Left colon (tissue), 2 donors: ENCODE results near the gene MMS22L. TPM values are rescaled to one million over a fixed set of nuclear protein-coding genes. Genes with fewer than 3 reads are reported as not detected.
A peak's percentile ranks its signal among the peaks of the same experiment; 100 is the strongest.

Experiments
- ATAC-seq: fragments of 200-7000 bp; cut with Tn5 transposase; one replicate; pipeline ENCODE4 v1.9.1; 2020; ENCODE audit warnings: mild to moderate bottlenecking, moderate library complexity
- DNase-seq, 2 donors: peaks; one replicate each; pipeline ENCODE4 v3.0.0-alpha.2; 2020
- intact Hi-C, 2 donors: fragments of 100-400 bp; cut with DNase I in 1 of 2; cut with micrococcal nuclease in 1 of 2; formaldehyde crosslinking; loops; one replicate each; pipeline versions ENCODE4 v1.11.2 to v1.14.0; 2022; cut with DNase I, micrococcal nuclease
- long read RNA-seq: library from polyadenylated mRNA; unstranded; transcript quantifications from one replicate; pipeline ENCODE4 v2.0.0, GENCODE V29; 2021
- total RNA-seq, 2 donors: library from RNA; stranded (reverse); fragmentation: NEBNext Ultra II Directional; extraction: Animal tissue kit (Norgen Biotek cat#: 25700); gene quantifications; one replicate each; pipeline ENCODE4 v1.2.1, GENCODE V29; 2021
- donor health status: DM: no; HTN: no; CAD: no.
- donor health status: DM: yes; HTN: yes; CAD: no.

Gene MMS22L, protein sequence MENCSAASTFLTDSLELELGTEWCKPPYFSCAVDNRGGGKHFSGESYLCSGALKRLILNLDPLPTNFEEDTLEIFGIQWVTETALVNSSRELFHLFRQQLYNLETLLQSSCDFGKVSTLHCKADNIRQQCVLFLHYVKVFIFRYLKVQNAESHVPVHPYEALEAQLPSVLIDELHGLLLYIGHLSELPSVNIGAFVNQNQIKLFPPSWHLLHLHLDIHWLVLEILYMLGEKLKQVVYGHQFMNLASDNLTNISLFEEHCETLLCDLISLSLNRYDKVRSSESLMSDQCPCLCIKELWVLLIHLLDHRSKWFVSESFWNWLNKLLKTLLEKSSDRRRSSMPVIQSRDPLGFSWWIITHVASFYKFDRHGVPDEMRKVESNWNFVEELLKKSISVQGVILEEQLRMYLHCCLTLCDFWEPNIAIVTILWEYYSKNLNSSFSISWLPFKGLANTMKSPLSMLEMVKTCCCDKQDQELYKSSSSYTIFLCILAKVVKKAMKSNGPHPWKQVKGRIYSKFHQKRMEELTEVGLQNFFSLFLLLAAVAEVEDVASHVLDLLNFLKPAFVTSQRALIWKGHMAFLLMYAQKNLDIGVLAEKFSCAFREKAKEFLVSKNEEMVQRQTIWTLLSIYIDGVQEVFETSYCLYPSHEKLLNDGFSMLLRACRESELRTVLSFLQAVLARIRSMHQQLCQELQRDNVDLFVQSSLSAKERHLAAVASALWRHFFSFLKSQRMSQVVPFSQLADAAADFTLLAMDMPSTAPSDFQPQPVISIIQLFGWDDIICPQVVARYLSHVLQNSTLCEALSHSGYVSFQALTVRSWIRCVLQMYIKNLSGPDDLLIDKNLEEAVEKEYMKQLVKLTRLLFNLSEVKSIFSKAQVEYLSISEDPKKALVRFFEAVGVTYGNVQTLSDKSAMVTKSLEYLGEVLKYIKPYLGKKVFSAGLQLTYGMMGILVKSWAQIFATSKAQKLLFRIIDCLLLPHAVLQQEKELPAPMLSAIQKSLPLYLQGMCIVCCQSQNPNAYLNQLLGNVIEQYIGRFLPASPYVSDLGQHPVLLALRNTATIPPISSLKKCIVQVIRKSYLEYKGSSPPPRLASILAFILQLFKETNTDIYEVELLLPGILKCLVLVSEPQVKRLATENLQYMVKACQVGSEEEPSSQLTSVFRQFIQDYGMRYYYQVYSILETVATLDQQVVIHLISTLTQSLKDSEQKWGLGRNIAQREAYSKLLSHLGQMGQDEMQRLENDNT
- 10 to 100 TPM in 1 of 2 donors, 1 to 10 TPM in 1; 5.7 to 10.6 TPM for total RNA-seq
- long read RNA-seq, partial matches to known transcripts = 1 of 6 reads
- long read RNA-seq, other reads (novel, unspliced or antisense) = 5 of 6 reads

DNA sequence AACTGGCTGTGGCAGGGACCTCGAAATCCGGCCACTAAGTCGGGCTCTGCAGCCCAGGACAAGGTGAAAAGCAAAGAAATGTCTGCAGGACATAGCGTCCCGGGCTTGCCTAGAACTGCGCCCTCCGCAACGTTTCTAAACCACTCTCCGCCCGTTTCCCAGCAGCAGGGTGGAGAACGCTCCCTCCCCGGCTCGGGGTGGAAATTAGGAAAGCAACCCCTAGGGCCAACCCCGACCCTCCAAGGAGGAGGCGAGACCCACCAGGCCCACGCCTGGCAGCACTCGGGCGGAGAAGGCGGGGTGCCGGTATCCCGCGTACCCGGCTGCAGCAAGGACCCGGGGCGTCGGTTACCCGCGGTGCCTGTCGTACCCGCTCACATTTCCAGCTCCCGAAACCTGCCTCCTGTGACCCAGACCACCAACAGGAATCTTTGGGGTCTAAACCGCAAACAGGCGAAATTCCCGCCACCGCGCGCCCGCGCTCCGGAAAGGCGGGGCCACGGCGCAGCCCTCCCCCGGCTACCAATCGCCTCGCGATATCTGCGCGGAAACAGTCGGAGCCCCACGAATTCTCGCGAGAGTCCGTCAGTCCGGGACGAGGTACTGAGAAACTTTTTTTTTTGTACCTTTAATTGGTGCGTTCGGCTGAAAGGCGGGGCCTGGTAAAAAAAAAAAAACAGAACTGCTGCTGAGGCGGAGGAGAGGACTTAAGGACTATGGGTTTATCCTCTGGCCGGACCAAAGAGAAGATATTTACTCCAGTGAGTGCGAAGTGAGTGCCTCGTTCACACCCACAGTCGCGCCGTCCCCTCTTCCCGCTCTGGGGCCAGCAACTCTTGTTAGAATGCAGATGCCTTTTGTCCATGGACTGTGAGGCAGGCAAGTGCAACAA, at the start of gene MMS22L:
MMS22L (minus strand) TSS at position 491 of the 892 bp plus-strand sequence. CDS start 739 bp downstream, outside the sequence.
- intact Hi-C loops = no loop called here
- ATAC-seq = peak; percentile 98
- peak; percentile 95 to 97 for DNase-seq

DNA sequence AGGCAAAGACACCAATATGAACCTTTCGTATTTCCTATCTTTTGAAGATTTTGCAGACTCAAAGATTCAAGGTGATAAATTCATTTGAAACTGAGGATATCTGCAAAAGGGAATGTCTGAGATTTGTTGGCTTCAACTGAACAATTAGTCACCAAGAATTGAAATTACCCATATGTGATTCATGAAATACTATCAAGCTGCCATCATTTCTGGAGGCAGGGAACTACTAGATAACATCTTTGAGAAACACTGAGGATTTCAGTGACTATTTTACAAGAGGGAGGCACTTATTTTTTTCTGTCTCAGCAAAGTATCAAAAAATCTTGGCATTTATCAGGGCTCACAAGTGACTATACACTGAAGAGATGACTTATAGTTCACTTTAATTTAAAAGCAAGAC, 39.8 kb upstream of the MMS22L start:
- intact Hi-C loops = no loop called here
- ATAC-seq (no peak), DNase-seq (no peak)

DNA sequence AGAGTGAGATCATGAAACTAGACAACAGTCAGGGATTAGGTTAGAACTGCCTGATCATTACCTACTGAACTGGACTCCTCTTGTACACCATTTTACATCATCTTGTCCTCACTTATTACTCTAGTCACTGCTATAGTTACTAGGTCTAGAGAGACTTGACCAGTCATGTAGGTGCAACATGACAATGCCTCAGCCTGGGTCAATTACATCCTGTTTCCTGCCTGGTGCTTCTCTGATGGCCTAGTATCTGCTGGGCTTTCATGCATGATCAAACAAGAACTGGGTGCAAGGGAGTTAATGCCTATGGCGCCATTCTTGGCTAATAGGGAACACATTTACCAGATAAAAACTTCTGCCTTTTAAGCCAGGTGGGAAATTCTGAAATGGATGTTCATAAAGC, 39.2 kb upstream of the MMS22L start:
- intact Hi-C loops = no loop called here
- no peak for ATAC-seq

DNA sequence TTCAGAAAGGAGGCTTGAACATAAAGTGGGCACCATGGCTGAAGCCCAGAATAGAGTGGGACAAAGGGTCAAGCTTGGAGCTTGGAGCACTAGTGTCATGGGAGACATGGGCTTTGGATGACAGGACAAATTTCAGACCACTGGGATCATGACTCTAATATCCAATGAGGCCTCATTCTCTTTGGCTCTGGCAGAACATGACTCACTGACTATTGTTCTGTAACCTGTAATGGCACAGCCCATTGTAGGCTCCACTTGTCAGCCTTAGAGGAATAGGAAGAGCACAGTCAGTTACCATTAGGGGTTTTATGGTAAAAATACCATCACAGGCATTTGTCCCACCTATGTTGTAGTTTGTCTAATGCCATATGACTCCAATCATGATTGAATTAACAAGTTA, 34.0 kb upstream of the MMS22L start:
- no peak for ATAC-seq
- intact Hi-C loops = no loop called here

More for the DNA sequence above, 39.2 kb upstream of the MMS22L start:
- DNase-seq = no peak

DNA sequence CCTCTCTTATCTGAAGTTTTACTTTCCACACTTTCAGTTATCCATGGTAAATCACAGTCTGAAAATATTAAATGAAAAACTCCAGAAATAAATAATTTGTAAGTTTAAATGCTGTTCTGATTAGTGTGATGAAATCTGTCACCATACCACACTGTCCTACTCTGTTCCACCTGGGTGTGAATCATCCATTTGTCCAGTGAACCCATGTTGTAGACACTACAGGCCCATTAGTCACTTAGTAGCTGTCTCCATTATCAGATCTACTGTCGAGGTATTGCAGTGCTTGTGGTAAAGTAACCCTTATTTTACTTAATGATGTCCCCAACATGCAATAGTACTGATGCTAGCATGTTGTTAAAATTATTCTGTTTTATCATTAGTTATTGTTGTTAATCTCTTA, 29.2 kb upstream of the MMS22L start:
- intact Hi-C loops = no loop called here
- DNase-seq (no peak), ATAC-seq (no peak)

More for the DNA sequence above, 34.0 kb upstream of the MMS22L start:
- no peak for DNase-seq

DNA sequence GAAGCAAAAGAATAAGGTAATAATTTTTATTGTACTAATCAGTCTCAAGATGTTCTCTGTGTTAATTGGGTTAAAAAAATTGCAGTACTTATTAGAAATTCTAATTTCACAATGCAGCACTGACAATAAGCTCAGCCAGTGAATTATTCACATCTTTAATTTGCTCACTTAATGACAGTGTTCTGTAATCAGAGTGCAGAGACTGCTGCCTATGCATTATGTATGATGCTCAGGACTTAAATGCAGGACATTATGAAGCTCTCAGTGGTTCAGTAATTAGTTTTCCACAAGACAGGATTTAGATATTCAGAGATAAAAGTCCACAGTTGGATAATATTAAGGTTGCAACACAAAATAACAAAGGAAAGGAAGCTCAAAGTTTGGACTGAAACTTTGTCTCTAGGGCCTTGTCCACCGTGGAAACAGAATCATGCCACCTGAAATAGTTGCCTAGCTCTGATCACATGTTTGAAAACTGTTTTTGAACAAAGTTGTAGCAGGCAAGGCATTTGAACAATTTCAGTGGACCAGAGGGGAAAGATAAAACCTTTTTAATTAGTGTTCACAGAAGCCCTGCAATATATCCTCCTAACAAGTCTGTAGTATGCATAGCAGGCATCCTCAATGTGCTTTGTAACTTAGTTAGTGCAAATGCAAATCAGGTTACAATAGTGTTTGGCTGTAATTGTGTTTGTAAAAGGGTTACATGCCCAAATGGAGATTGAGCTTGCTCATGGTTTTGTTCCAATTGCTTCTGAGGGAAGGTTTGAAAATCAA, 23.7 kb upstream of the MMS22L start:
- no peak for DNase-seq
- intact Hi-C loops = no loop called here
- no peak for ATAC-seq

DNA sequence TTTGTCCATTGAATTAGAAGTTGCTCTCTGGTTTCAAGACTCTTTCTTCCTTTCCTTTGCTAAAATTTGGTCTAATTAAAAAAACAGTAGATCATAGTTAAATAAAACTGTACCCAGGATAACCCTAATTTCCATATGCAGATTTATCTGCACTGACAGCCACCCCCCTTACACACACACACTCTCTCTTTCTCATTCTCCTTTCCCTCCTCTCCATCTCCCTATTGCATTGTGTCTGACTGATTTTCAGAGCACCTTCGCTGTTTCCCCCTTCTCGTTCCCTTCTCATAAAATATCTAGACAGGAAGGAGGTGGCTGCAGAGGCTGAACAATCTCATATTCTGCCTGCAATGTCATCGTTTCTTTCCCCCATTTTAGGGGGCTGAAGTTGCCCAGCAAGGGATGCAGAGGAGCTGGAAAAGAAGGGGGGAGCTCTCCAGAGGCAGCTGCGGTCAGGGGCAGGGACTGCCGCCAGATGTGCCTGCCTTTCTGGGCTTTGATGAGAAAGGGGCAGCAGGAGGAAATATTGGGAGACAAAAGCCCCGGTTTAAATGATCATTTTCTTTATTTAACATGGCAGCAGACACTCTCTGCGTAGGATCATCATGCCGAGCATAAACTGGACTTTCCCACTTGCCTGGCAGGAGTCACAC, 22.5 kb upstream of the MMS22L start:
- intact Hi-C loops = no loop called here

DNA sequence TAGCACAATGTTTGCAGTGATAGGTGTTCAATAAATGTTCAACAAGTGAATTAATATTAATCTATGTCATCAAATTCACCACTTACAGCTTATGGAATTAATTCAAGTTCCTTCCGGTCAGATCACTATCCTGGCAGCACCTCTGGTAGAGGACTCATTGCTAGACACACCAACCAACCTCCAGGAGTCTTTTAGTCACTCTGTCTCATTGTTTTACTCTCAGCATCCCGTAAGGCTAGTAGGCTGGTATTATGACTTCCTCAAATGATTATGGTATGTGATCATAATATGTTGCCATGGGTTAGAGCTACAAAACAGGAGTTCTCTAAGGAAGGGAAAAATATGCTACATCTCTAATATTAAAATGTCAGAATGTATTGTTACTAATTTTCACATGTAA, 21.7 kb upstream of the MMS22L start:
- intact Hi-C loops = no loop called here
- DNase-seq = no peak

More for the DNA sequence above, 22.5 kb upstream of the MMS22L start:
- DNase-seq (no peak), ATAC-seq (no peak)

DNA sequence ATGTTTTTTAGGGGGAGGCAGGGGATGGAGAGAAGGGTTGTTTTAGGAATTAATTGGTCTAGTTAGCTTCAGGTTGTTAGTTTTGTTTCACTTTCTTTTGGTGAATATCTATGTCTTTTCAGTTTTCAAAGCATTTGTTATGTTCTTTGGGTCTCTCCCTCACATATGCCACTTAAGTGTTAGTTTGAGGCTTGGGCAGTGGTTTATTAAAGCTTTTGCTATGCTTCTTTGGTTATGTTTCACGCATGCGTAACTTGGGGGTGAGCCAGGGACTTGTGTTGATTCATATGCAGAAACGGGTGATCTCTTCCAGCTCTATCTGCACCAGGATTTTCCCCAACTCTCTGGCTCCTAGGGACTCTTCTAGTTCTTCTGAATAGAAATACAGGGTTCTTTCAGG, 11.4 kb upstream of the MMS22L start:
- DNase-seq = no peak
- intact Hi-C loops = no loop called here
- no peak for ATAC-seq

More for the DNA sequence above, 21.7 kb upstream of the MMS22L start:
- ATAC-seq = no peak

DNA sequence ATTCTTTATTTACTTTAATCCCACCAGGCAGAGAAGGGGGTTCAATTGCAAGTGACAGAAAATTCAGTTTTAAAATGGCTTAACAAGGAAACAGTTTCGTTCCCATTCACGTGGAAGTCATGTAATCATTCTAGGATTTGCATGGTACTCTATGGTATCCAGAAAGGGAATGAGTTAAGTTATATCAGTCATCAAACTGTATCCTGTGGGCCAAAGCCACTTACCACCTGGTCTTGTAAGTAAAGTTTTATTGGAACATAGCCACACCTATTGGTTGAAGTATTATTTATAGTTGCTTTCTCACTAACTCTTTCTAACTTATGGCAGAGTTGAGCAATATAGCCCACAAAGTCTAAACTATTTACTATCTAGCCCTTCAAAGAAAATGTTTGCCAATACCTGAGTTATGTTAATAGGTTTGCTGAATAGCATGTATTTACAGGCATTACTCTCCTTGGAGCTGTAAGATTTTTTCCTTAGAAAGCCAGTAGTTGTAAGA, 10.2 kb upstream of the MMS22L start:
- intact Hi-C loops = no loop called here
- ATAC-seq (peak; percentile 76), DNase-seq (no peak)

DNA sequence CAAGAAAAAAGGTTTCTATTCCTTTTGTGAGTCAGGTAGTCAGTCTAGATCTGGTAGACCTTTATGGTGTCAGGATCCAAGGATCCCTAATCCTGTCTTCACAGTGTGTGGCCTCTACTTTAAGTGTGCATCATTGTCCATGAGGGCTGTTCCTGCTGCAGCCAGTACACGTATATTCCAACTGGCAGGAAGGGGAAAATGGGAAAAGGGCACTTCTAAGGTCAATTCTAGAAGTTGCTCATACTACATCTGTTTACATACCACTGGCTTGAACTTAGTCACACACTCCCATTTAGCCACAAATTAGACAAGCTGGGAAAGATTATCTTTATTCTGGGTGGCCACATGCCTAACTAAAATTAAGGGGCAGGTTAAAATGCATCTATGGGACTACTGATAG, 9.7 kb upstream of the MMS22L start:
- intact Hi-C loops = no loop called here
- DNase-seq (no peak), ATAC-seq (no peak)

DNA sequence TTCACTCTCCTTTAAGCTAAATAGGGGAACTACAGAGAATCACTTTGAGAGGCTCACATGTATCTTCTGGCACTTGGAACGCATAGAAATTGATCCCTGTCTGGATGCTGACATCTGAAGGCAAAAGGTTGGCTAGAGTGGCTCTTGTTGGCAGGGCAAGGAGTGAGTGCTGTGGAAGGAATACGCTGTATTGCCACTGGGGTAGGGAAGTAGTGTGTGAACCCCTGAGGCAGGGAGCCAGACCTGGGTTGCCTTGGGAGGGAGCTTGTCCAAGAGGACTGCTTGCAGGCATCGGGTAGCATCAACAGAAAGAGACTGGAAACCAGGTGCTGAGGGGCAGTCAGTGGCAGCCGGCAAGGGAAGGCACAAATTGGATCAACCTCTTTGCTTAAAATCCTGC, 8.9 kb upstream of the MMS22L start:
- no peak for ATAC-seq
- no peak for DNase-seq
- intact Hi-C loops = no loop called here

DNA sequence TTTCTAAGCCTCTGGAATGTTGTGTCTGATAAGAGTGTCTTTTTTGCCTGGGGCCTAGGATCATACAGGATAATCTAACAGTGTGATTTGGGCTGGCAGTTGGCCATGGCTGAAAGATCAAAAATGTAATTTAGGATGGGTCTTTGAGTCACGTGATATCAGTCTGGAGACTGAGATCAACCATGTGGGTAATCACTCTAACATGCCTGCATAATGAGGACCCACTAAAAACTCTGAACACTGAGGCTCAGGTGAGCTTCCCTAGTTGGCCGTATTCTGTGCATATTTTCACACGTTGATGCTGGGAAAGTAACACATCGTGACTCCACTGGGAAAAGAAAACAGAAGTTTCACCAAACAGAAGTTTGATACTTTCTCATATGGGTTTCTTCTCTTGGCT, 6.3 kb upstream of the MMS22L start:
- DNase-seq (no peak), ATAC-seq (no peak)
- intact Hi-C loops = no loop called here

DNA sequence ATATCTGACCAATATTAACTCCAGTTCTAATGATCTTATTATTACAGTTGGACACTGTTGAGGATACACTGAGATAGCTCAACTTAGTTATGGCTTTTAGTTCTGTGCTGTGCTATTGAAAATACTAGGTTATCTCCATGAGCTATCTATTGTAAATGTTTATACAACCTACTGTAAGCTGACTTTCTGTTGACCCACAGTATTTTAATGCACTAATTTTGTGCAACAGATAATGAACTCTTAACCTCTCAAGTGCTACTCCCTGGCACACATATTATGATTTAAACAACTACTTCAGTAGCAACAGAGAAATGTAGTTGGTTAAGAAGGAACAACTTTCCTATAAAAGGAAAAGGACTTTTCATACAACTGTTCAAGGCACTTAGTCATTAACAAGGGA, 5.2 kb upstream of the MMS22L start:
- DNase-seq (no peak), ATAC-seq (peak; percentile 48)
- intact Hi-C loops = no loop called here

DNA sequence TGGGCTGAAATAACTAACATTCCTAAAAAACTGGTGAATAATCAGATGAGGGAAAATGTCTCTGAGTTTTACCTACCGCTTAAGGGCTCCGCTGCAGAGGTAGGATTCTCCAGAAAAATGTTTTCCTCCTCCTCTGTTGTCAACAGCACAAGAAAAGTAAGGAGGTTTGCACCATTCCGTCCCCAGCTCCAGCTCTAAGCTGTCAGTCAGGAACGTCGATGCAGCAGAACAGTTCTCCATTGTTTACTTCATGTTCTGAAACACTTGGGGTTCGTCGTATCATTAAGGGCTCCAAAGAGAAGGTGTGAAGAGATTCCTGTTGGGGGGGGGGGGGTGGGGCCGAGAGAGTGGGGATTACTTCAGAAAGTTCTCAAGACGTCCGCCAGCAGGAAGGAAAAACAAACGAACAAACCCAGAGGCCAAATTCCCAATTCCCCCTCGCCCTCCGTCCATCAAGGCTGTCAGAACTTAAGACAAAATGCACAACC, 734 bp downstream of the MMS22L start:
- DNase-seq = no peak
- intact Hi-C loops = no loop called here
- ATAC-seq = peak; percentile 20

DNA sequence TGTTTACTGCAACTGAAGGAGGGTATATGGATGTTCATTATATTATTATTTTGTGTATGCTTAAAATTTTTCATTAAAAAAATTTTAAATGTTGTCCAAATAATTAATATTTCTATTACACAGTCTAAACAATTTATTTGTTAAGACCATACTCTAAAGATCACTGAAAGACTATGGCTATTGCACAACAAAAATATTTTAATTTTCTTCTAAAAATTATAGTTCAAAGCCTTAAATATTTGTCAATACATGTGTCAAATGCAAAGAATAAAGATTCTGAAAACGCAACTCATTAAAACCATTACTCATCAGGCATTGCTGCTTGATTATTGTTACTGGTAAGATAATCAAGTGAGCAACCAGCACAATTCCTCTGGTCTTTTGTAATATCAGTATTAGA, 2.2 kb downstream of the MMS22L start:
- intact Hi-C loops = no loop called here
- DNase-seq = no peak
- ATAC-seq = no peak

DNA sequence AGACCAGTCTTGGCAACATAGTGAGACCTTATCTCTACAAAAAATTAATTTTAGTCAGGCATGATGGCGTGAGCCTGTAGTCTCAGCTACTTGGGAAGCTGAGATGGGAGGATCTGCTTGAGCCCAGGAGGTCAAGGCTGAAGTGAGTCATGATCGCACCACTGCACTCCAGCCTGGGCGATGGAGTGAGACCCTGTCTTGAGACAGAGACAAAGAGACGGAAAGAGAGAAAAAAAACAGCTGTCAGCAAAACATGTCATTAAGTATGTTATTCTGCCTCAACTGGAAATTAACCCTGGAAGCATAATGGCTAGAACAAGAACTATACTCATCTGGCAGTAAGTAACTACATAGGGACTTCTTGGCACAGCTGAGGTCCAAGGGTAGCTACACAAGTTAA, 7.2 kb downstream of the MMS22L start:
- DNase-seq (no peak), ATAC-seq (no peak)
- intact Hi-C loops = no loop called here
